OCI-LY3 (cell line): ENCODE measurements around the gene NFIC.

Experiments
- EZH2phosphoT487 ChIP-seq: fragments of 200-600 bp; shearing (Covaris generic); IDR thresholded peaks from 2 replicates; pipeline ENCODE4 v1.6.1; 2018; ENCODE audit warnings: antibody characterized with exemption, mixed run types, low read depth
- TF ChIP-seq, protein P1 (sequence below): fragments of 200-600, 300-600 bp; sonication (generic); IDR thresholded peaks from 2 replicates; pipeline ENCODE4 v1.5.1; 2014; ENCODE audit warnings: antibody characterized with exemption, low read length, low read depth

DNA sequence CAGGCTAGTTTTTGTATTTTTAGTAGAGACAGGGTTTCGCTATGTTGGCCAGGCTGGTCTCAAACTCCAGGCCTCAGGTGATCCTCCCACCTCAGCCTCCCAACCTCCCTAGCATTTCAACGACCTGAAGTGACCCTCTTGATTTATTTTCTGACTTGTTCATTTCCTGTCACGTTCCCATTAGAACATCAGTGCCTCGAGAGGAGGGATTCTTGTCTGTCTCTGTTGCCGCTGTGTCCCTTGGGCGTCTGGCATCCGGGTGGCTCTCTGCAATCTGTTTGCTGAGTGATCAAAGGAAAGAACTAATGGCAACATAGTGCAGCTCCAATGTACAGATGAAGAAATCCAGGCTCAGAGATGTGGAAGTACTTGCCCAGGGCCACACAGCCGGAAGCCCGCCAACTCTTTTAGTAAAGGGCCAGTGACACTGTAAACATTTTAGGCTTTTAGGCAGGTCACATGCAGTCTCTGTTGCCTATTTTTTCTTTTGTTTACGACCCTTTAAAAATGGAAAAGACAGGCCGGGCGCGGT, 47.5 kb downstream of the NFIC start:
- TF ChIP-seq, protein P1, sequence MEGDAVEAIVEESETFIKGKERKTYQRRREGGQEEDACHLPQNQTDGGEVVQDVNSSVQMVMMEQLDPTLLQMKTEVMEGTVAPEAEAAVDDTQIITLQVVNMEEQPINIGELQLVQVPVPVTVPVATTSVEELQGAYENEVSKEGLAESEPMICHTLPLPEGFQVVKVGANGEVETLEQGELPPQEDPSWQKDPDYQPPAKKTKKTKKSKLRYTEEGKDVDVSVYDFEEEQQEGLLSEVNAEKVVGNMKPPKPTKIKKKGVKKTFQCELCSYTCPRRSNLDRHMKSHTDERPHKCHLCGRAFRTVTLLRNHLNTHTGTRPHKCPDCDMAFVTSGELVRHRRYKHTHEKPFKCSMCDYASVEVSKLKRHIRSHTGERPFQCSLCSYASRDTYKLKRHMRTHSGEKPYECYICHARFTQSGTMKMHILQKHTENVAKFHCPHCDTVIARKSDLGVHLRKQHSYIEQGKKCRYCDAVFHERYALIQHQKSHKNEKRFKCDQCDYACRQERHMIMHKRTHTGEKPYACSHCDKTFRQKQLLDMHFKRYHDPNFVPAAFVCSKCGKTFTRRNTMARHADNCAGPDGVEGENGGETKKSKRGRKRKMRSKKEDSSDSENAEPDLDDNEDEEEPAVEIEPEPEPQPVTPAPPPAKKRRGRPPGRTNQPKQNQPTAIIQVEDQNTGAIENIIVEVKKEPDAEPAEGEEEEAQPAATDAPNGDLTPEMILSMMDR: no peak
- no peak for TF ChIP-seq EZH2phosphoT487
